Thoracic aorta (tissue), 2 donors: ENCODE results near the gene PYM1. TPM values are rescaled to one million over a fixed set of nuclear protein-coding genes. Genes with fewer than 3 reads are reported as not detected.

Source experiments
- ATAC-seq: fragments of 150-250 bp; one replicate; pipeline ENCODE4 v1.8.0; 2017; ENCODE audit warnings: low read depth; ENCODE audit not compliant: insufficient number of reproducible peaks, low FRiP score
- DNase-seq: peaks from one replicate; pipeline ENCODE4 v3.0.0-alpha.2; 2020; ENCODE audit warnings: low spot score
- H3K27ac ChIP-seq, 2 donors: fragments of 200-600 bp; sonication (generic); 1 replicate in 1 of 2; 2 replicates in 1 of 2; pipeline ENCODE4 v1.5.1; 2016; ENCODE audit warnings: mild to moderate bottlenecking in 2 of 2, moderate library complexity in 2 of 2
- H3K27me3 ChIP-seq: fragments of 200-600 bp; sonication (generic); replicated peaks from 2 replicates; pipeline ENCODE4 v1.6.0; 2016; ENCODE audit warnings: mild to moderate bottlenecking; ENCODE audit not compliant: insufficient read depth
- H3K36me3 ChIP-seq: fragments of 200-600 bp; sonication (generic); one replicate; pipeline ENCODE4 v1.5.1; 2016
- H3K4me1 ChIP-seq, 2 donors: fragments of 200-600 bp; sonication (generic); 1 replicate in 1 of 2; 2 replicates in 1 of 2; pipeline versions ENCODE4 v1.5.1 to v1.6.0; 2016; ENCODE audit warnings: low read depth in 2 of 2, mild to moderate bottlenecking in 1 of 2; ENCODE audit not compliant: control insufficient read depth in 1 of 2
- H3K4me3 ChIP-seq: fragments of 200-600 bp; sonication (generic); 2 replicates; pipeline ENCODE4 v1.5.1; 2016; ENCODE audit warnings: mild to moderate bottlenecking
- H3K9me3 ChIP-seq: fragments of 200-600 bp; sonication (generic); 2 replicates; pipeline ENCODE4 v1.5.1; 2016
- CTCF ChIP-seq: fragments of 200-600 bp; sonication (generic); IDR thresholded peaks from one replicate; pipeline ENCODE4 v1.5.1; 2019; ENCODE audit warnings: antibody characterized with exemption
- total RNA-seq, 2 donors: library from RNA; depleted of rRNA; stranded (reverse); fragments of >200 nt; gene quantifications; one replicate each; pipeline versions ENCODE4 v1.1.0 to v1.2.3, GENCODE V29; 2016

Gene PYM1
- total RNA-seq, 2 donors from 2014 or later = 19.0 to 31.6 TPM

GRCh38 chr12:55972456-55972855, 44.8 kb upstream of the PYM1 start:
- TF ChIP-seq CTCF = no peak
- H3K27ac ChIP-seq = peak overlapping the region; percentile 84 to 92
- DNase-seq = no peak
- no peaks in the 10 kb centered on the region for H3K27me3 ChIP-seq
- peak overlapping the region; percentile 72 for H3K4me3 ChIP-seq
- no peaks in the 10 kb centered on the region for H3K9me3 ChIP-seq
- peaks cover 20 to 48% of the 10 kb centered on the region in 2 donors for H3K4me1 ChIP-seq
- no peak for ATAC-seq
- H3K36me3 ChIP-seq = no peaks in the 10 kb centered on the region

GRCh38 chr12:55972042-55972441, 44.3 kb upstream of the PYM1 start:
- no peaks in the 10 kb centered on the region for H3K27me3 ChIP-seq
- no peak for TF ChIP-seq CTCF
- no peaks in the 10 kb centered on the region for H3K9me3 ChIP-seq
- ATAC-seq (no peak), DNase-seq (no peak)
- H3K4me3 ChIP-seq = peak overlapping the region; percentile 72
- H3K36me3 ChIP-seq = no peaks in the 10 kb centered on the region
- peak overlapping the region; percentile 84 to 92 for H3K27ac ChIP-seq
- H3K4me1 ChIP-seq = peaks cover 23 to 48% of the 10 kb centered on the region in 2 donors

- TF ChIP-seq CTCF = no peak
- no peak for ATAC-seq
- H3K4me3 ChIP-seq = no peak overlapping the region
- no peaks in the 10 kb centered on the region for H3K9me3 ChIP-seq
- no peak for DNase-seq
- no peaks in the 10 kb centered on the region for H3K27me3 ChIP-seq
- no peaks in the 10 kb centered on the region for H3K36me3 ChIP-seq
- peaks cover 20 to 44% of the 10 kb centered on the region in 2 donors for H3K4me1 ChIP-seq
- H3K27ac ChIP-seq = peak overlapping the region in 1 of 2 donors; percentile 84
Measured at GRCh38 chr12:55970775-55971174, 43.1 kb upstream of the PYM1 start.

GRCh38 chr12:55969356-55969755, 41.7 kb upstream of the PYM1 start:
- Histone ChIP-seq H3K27ac (no peak overlapping the region), H3K4me3 (no peak overlapping the region), H3K9me3 (no peaks in the 10 kb centered on the region), H3K4me1 (peaks cover 12 to 32% of the 10 kb centered on the region in 2 donors), H3K27me3 (no peaks in the 10 kb centered on the region), H3K36me3 (no peaks in the 10 kb centered on the region)
- no peak for ATAC-seq
- no peak for TF ChIP-seq CTCF
- no peak for DNase-seq

- peaks cover 6 to 19% of the 10 kb centered on the region in 2 donors for H3K4me1 ChIP-seq
- DNase-seq (peak; percentile 84), ATAC-seq (peak; percentile 75)
- H3K9me3 ChIP-seq = no peaks in the 10 kb centered on the region
- no peak for TF ChIP-seq CTCF
- no peaks in the 10 kb centered on the region for H3K36me3 ChIP-seq
- peak within 1 kb of the TSS; percentile 78 to 83 for H3K27ac ChIP-seq
- no peaks in the 10 kb centered on the region for H3K27me3 ChIP-seq
- peak within 1 kb of the TSS; percentile 84 for H3K4me3 ChIP-seq
Measured at GRCh38 chr12:55966408-55967281, 39.0 kb upstream of the PYM1 start, which contains the start of gene CDK2. TSS of gene CDK2 (plus strand) at chr12:55966830. CDS start at chr12:55967009, 179 bp downstream.
